MCF 10A (cell line): ENCODE measurements around the gene MAGI1. TPM values are rescaled to one million over a fixed set of nuclear protein-coding genes. Genes with fewer than 3 reads are reported as not detected.
A peak's percentile ranks its signal among the peaks of the same experiment; 100 is the strongest.

Experiments used
- BruUV-seq: library from RNA; stranded (reverse); fragments of 400-500 nt; replicated peaks from 2 replicates; lab custom pipeline; 2021; lab: Mats Ljungman, UMichigan
- CTCF ChIA-PET: fragments of 300-600 bp; sonication (Branson Sonifier 250); formaldehyde crosslinking; extraction: SDS; loops from one replicate; lab custom pipeline; 2021; ENCODE audit warnings: antibody characterized with exemption, inconsistent platforms; lab: Yijun Ruan, JAX
- POLR2A ChIA-PET: fragments of 300-600, 350-650 bp; sonication (Branson Sonifier 250); formaldehyde crosslinking; extraction: SDS; loops from one replicate; lab custom pipeline; 2020; ENCODE audit warnings: antibody characterized with exemption, inconsistent platforms; lab: Yijun Ruan, JAX
- DNase-seq: peaks from one replicate; pipeline ENCODE4 v3.0.0-alpha.2; 2018; ENCODE audit not compliant: unreplicated experiment
- H3K27ac Mint-ChIP-seq: one replicate; pipeline ENCODE4 v1.8.0; 2022; ENCODE audit warnings: mild to moderate bottlenecking, low read depth, mixed read lengths; ENCODE audit not compliant: unreplicated experiment
- H3K27me3 Mint-ChIP-seq: one replicate; pipeline ENCODE4 v1.8.0; 2022; ENCODE audit warnings: mixed read lengths; ENCODE audit not compliant: insufficient read depth, unreplicated experiment
- H3K36me3 Mint-ChIP-seq: one replicate; pipeline ENCODE4 v1.8.0; 2022; ENCODE audit warnings: mild to moderate bottlenecking, moderate library complexity, mixed read lengths; ENCODE audit not compliant: insufficient read depth, unreplicated experiment
- H3K4me1 Mint-ChIP-seq: one replicate; pipeline ENCODE4 v1.8.0; 2022; ENCODE audit warnings: mixed read lengths; ENCODE audit not compliant: insufficient read depth, unreplicated experiment
- H3K4me3 Mint-ChIP-seq: one replicate; pipeline ENCODE4 v1.8.0; 2022; ENCODE audit warnings: mild to moderate bottlenecking, moderate library complexity, mixed read lengths; ENCODE audit not compliant: unreplicated experiment
- H3K9me3 Mint-ChIP-seq: one replicate; pipeline ENCODE4 v1.8.0; 2022; ENCODE audit warnings: mixed read lengths; ENCODE audit not compliant: unreplicated experiment
- CTCF ChIP-seq: fragments of 200-600 bp; IDR thresholded peaks from one replicate; pipeline ENCODE4 v1.8.0; 2022; ENCODE audit warnings: antibody characterized with exemption, mild to moderate bottlenecking; ENCODE audit not compliant: unreplicated experiment
- intact Hi-C: fragments of 100-400 bp; cut with micrococcal nuclease; formaldehyde crosslinking; loops from 2 replicates; pipeline ENCODE4 v1.14.1; 2022
- total RNA-seq: library from RNA; stranded (reverse); gene quantifications from 2 replicates; pipeline ENCODE4 v1.2.3, GENCODE V29; 2022

MAGI1 gene
- total RNA-seq, 1 experiment from 2014 or later = 6.2 TPM

GRCh38 chr3:65889707-65890099 lies 149.0 kb downstream of the MAGI1 start:
- peak overlapping the region; percentile 86 for H3K27ac Mint-ChIP-seq
- peaks cover 21% of the 10 kb centered on the region for H3K4me1 Mint-ChIP-seq
- no TSS peak for BruUV-seq
- H3K4me3 Mint-ChIP-seq = no peak overlapping the region
- H3K27me3 Mint-ChIP-seq = no peaks in the 10 kb centered on the region
- no peaks in the 10 kb centered on the region for H3K36me3 Mint-ChIP-seq
- no peak for TF ChIP-seq CTCF
- ChIA-PET CTCF (interaction anchor here (0.6 to 1.2 kb wide), 13 partner anchors 13 to 1736 kb away, joined by 3 to 5 read pairs (median 3); no protein-coding TSS in a partner anchor), POLR2A (interaction anchor here (0.6 to 1.1 kb wide), 2 partner anchors 10 to 80 kb away, joined by 4 read pairs; no protein-coding TSS in a partner anchor)
- DNase-seq = no peak
- H3K9me3 Mint-ChIP-seq = no peaks in the 10 kb centered on the region
- intact Hi-C loops = loop anchor here (5.0 kb wide), 2 partner anchors 57 to 108 kb away; no protein-coding TSS in a partner anchor

- POLR2A ChIA-PET = interaction anchor here (0.6 kb wide), 1 partner anchor 80 kb away, joined by 4 read pairs; no protein-coding TSS in a partner anchor
- intact Hi-C loops = loop anchor here (5.0 kb wide), 1 partner anchor 57 kb away; no protein-coding TSS in a partner anchor
- Mint-ChIP-seq H3K4me3 (peak overlapping the region; percentile 21), H3K9me3 (no peaks in the 10 kb centered on the region), H3K27me3 (no peaks in the 10 kb centered on the region), H3K36me3 (no peaks in the 10 kb centered on the region), H3K27ac (peak overlapping the region; percentile 86), H3K4me1 (peaks cover 20% of the 10 kb centered on the region)
- CTCF ChIA-PET = interaction anchor here (0.6 to 1.1 kb wide), 12 partner anchors 54 to 327 kb away, joined by 3 to 5 read pairs (median 3); no protein-coding TSS in a partner anchor
- DNase-seq = peak; percentile 65
- TF ChIP-seq CTCF = no peak
- BruUV-seq = no TSS peak
Observed at GRCh38 chr3:65888980-65889706, 149.6 kb downstream of the MAGI1 start.

- no TSS peak for BruUV-seq
- no peaks in the 10 kb centered on the region for H3K36me3 Mint-ChIP-seq
- no peaks in the 10 kb centered on the region for H3K9me3 Mint-ChIP-seq
- CTCF ChIA-PET = no interaction called here
- H3K27me3 Mint-ChIP-seq = no peaks in the 10 kb centered on the region
- peak overlapping the region; percentile 74 for H3K27ac Mint-ChIP-seq
- no peak for DNase-seq
- no peak for TF ChIP-seq CTCF
- peaks cover 17% of the 10 kb centered on the region for H3K4me1 Mint-ChIP-seq
- intact Hi-C loops = loop anchor here (5.0 kb wide), 1 partner anchor 56 kb away; no protein-coding TSS in a partner anchor
- POLR2A ChIA-PET = no interaction called here
- H3K4me3 Mint-ChIP-seq = no peak overlapping the region
Observed at GRCh38 chr3:65888196-65888595, 150.5 kb downstream of the MAGI1 start.

GRCh38 chr3:65886391-65886790 lies 152.3 kb downstream of the MAGI1 start:
- ChIA-PET POLR2A (no interaction called here), CTCF (no interaction called here)
- TF ChIP-seq CTCF = no peak
- Mint-ChIP-seq H3K27ac (no peak overlapping the region), H3K4me3 (no peak overlapping the region), H3K27me3 (no peaks in the 10 kb centered on the region), H3K36me3 (no peaks in the 10 kb centered on the region), H3K9me3 (no peaks in the 10 kb centered on the region), H3K4me1 (peaks cover 16% of the 10 kb centered on the region)
- DNase-seq = no peak
- intact Hi-C loops = loop anchor here (5.0 kb wide), 1 partner anchor 54 kb away; no protein-coding TSS in a partner anchor
- no TSS peak for BruUV-seq
